H9 (cell line): ENCODE measurements around the gene ESPNL. TPM values are rescaled to one million over a fixed set of nuclear protein-coding genes. Genes with fewer than 3 reads are reported as not detected.

Experiments used
- DNase-seq: peaks from one replicate; pipeline ENCODE4 v3.0.0-alpha.2; 2017
- H2AFZ ChIP-seq: one replicate; pipeline ENCODE4 v1.6.1; 2013; ENCODE audit warnings: mild to moderate bottlenecking, low read length, control low read depth, moderate library complexity
- H2AK5ac ChIP-seq: 2 replicates; pipeline ENCODE4 v1.6.1; 2013; ENCODE audit warnings: low read length, control low read depth, mixed read lengths; ENCODE audit not compliant: insufficient read length
- H2BK120ac ChIP-seq: one replicate; pipeline ENCODE4 v1.6.1; 2013; ENCODE audit warnings: low read depth, mild to moderate bottlenecking, low read length, control low read depth, inconsistent platforms; ENCODE audit not compliant: poor library complexity, severe bottlenecking
- H2BK12ac ChIP-seq: 2 replicates; pipeline ENCODE4 v1.6.1; 2013; ENCODE audit warnings: low read length, control low read depth, mixed read lengths, low read depth; ENCODE audit not compliant: insufficient read length
- H2BK15ac ChIP-seq: 2 replicates; pipeline ENCODE4 v1.6.1; 2013; ENCODE audit warnings: low read depth, low read length, control low read depth
- H2BK20ac ChIP-seq: one replicate; pipeline ENCODE4 v1.6.1; 2013; ENCODE audit warnings: low read depth, mild to moderate bottlenecking, low read length, control low read depth, inconsistent platforms; ENCODE audit not compliant: poor library complexity, severe bottlenecking
- H2BK5ac ChIP-seq: 2 replicates; pipeline ENCODE4 v1.6.1; 2013; ENCODE audit warnings: low read length, control low read depth, mixed read lengths; ENCODE audit not compliant: insufficient read length
- H3K14ac ChIP-seq: 2 replicates; pipeline ENCODE4 v1.6.1; 2013; ENCODE audit warnings: low read length, control low read depth; ENCODE audit not compliant: insufficient read depth
- H3K18ac ChIP-seq: 2 replicates; pipeline ENCODE4 v1.6.1; 2013; ENCODE audit warnings: low read depth, mild to moderate bottlenecking, mixed read lengths, low read length, control low read depth; ENCODE audit not compliant: insufficient read length
- H3K23ac ChIP-seq: 2 replicates; pipeline ENCODE4 v1.6.1; 2013; ENCODE audit warnings: low read length, control low read depth, mixed read lengths, low read depth; ENCODE audit not compliant: insufficient read length
- H3K23me2 ChIP-seq: 2 replicates; pipeline ENCODE4 v1.6.1; 2013; ENCODE audit warnings: low read depth, mild to moderate bottlenecking, mixed read lengths, low read length, control low read depth; ENCODE audit not compliant: insufficient read length, poor library complexity, severe bottlenecking
- H3K27ac ChIP-seq: 2 replicates; pipeline ENCODE4 v1.5.1; 2013; ENCODE audit warnings: low read length, control low read depth, mixed read lengths, low read depth; ENCODE audit not compliant: insufficient read length
- H3K27me3 ChIP-seq: 2 replicates; pipeline ENCODE4 v1.6.1; 2013; ENCODE audit warnings: low read length, control low read depth, inconsistent platforms; ENCODE audit not compliant: insufficient read depth
- H3K4ac ChIP-seq: 2 replicates; pipeline ENCODE4 v1.6.1; 2013; ENCODE audit warnings: low read depth, mild to moderate bottlenecking, control low read depth, inconsistent platforms, low read length, moderate library complexity
- H3K4me1 ChIP-seq: 2 replicates; pipeline ENCODE4 v1.6.1; 2013; ENCODE audit warnings: low read length, control low read depth, inconsistent platforms; ENCODE audit not compliant: insufficient read depth
- H3K4me2 ChIP-seq: 2 replicates; pipeline ENCODE4 v1.6.1; 2013; ENCODE audit warnings: low read length, control low read depth, mixed read lengths; ENCODE audit not compliant: insufficient read length, insufficient read depth
- H3K56ac ChIP-seq: 2 replicates; pipeline ENCODE4 v1.6.1; 2013; ENCODE audit warnings: low read depth, mild to moderate bottlenecking, mixed read lengths, low read length, control low read depth; ENCODE audit not compliant: insufficient read length
- H3K79me1 ChIP-seq: 2 replicates; pipeline ENCODE4 v1.6.1; 2013; ENCODE audit warnings: low read depth, mild to moderate bottlenecking, moderate library complexity, low read length, control low read depth, inconsistent platforms; ENCODE audit not compliant: insufficient read depth, poor library complexity, severe bottlenecking
- H3K79me2 ChIP-seq: 2 replicates; pipeline ENCODE4 v1.6.1; 2013; ENCODE audit warnings: low read length, control low read depth, inconsistent platforms; ENCODE audit not compliant: insufficient read depth
- H3K9ac ChIP-seq: 2 replicates; pipeline ENCODE4 v1.6.1; 2013; ENCODE audit warnings: low read length, control low read depth, mixed read lengths; ENCODE audit not compliant: insufficient read length; ENCODE audit errors: extremely low read depth
- H3K9me3 ChIP-seq: one replicate; pipeline ENCODE4 v1.6.1; 2013; ENCODE audit warnings: low read depth, low read length, inconsistent platforms; ENCODE audit not compliant: control insufficient read depth
- H3T11ph ChIP-seq: one replicate; pipeline ENCODE4 v1.6.1; 2013; ENCODE audit warnings: mild to moderate bottlenecking, low read length, control low read depth, inconsistent platforms
- H4K20me1 ChIP-seq: one replicate; pipeline ENCODE4 v1.6.1; 2013; ENCODE audit not compliant: control insufficient read depth, insufficient read length, insufficient read depth
- H4K5ac ChIP-seq: 2 replicates; pipeline ENCODE4 v1.6.1; 2013; ENCODE audit warnings: low read depth, mild to moderate bottlenecking, mixed read lengths, low read length, control low read depth; ENCODE audit not compliant: insufficient read length
- H4K8ac ChIP-seq: replicated peaks from 2 replicates; pipeline ENCODE4 v1.6.1; 2013; ENCODE audit warnings: low read length, control low read depth, mixed read lengths, low read depth; ENCODE audit not compliant: insufficient read length
- H4K91ac ChIP-seq: 2 replicates; pipeline ENCODE4 v1.6.1; 2013; ENCODE audit warnings: low read depth, mild to moderate bottlenecking, moderate library complexity, mixed read lengths, low read length, control low read depth; ENCODE audit not compliant: insufficient read length
- H3K27ac Mint-ChIP-seq, 3 experiments: 2 replicates in 2 of 3; 3 replicates in 1 of 3; pipeline ENCODE4 v1.8.0; 2020 to 2021; ENCODE audit warnings: mixed read lengths in 3 of 3, mild to moderate bottlenecking in 1 of 3, moderate library complexity in 1 of 3
- H3K27me3 Mint-ChIP-seq: 2 replicates; pipeline ENCODE4 v1.8.0; 2021; ENCODE audit warnings: low read depth, mild to moderate bottlenecking, moderate library complexity, mixed read lengths
- H3K36me3 Mint-ChIP-seq, 3 experiments: 2 replicates in 2 of 3; 3 replicates in 1 of 3; pipeline ENCODE4 v1.8.0; 2020 to 2021; ENCODE audit warnings: low read depth in 3 of 3, mixed read lengths in 3 of 3; ENCODE audit not compliant: insufficient read depth in 1 of 3
- H3K4me1 Mint-ChIP-seq, 2 experiments: 2 replicates each; pipeline ENCODE4 v1.8.0; 2020; ENCODE audit warnings: mixed read lengths in 2 of 2
- H3K4me3 Mint-ChIP-seq, 2 experiments: 2 replicates in 1 of 2; 3 replicates in 1 of 2; pipeline ENCODE4 v1.8.0; 2020 to 2021; ENCODE audit warnings: mild to moderate bottlenecking in 2 of 2, mixed read lengths in 2 of 2, moderate library complexity in 1 of 2
- H3K9me3 Mint-ChIP-seq, 2 experiments: 2 replicates in 1 of 2; 3 replicates in 1 of 2; pipeline ENCODE4 v1.8.0; 2020; ENCODE audit warnings: mild to moderate bottlenecking in 2 of 2, mixed read lengths in 2 of 2, moderate library complexity in 1 of 2
- WGBS: extraction: QIAGEN DNeasy Blood & Tissue Kit; methylation state at CpG from one replicate; pipeline ENCODE4 v1.1.7; 2013; ENCODE audit warnings: missing lambda C conversion rate, low lambda C conversion rate, mixed read lengths; ENCODE audit not compliant: insufficient read length; ENCODE audit errors: extremely low coverage; 5-methylcytosine and 5-hydroxymethylcytosine counted together
- total RNA-seq: library from RNA; stranded (reverse); gene quantifications from 2 replicates; pipeline ENCODE4 v1.2.1, GENCODE V29; 2021
- TF ChIP-seq, protein P1 (sequence below): fragments of 200-600 bp; sonication (generic); conservative IDR thresholded peaks from 3 replicates; pipeline ENCODE4 v1.8.0; 2021; ENCODE audit warnings: antibody characterized with exemption, mild to moderate bottlenecking

The ESPNL gene
- total RNA-seq, 1 experiment from 2014 or later, result 0.17 TPM

DNA sequence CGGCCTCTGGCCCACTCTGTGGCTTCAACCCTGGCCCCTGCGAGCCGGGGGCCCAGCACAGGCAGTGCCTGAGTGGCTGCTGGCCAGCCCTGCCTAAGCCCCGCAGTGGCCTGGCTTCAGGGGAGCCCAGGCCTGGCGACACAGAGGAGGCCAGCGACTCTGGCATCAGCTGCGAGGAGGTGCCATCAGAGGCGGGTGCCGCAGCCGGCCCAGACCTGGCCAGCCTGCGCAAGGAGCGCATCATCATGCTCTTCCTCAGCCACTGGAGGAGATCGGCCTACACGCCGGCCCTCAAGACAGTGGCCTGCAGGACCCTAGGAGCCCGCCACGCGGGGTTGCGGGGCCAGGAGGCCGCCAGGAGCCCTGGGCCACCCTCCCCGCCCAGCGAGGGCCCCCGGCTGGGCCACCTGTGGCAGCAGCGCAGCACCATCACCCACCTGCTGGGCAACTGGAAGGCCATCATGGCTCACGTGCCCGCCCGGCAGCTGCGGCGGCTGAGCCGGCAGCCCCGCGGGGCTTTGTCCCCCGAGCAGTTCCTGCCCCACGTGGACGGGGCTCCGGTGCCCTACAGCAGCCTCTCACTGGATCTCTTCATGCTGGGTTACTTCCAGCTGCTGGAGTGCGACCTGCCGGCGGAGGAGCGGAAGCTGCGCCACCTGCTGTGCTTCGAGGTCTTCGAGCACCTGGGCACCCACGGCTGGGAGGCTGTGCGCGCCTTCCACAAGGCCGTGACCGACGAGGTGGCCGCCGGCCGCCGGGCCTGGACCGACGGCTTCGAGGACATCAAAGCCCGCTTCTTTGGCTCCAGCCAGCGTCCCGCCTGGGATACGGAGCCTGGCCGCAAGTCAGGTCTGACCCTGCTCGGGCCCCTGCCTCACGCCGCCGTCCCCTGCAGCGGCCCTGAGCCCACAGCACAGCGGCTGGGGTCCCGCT, 30.8 kb downstream of the ESPNL start:
- Histone ChIP-seq H3T11ph (no peak overlapping the region), H2BK12ac (no peak overlapping the region), H2BK15ac (no peak overlapping the region), H3K27me3 (no peaks in the 10 kb centered on the region), H3K4ac (no peak overlapping the region), H4K5ac (no peak overlapping the region), H2BK20ac (no peak overlapping the region), H3K14ac (no peak overlapping the region), H2AK5ac (no peak overlapping the region), H2AFZ (no peak overlapping the region), H3K27ac (no peak overlapping the region), H3K4me1 (no peaks in the 10 kb centered on the region), H2BK5ac (no peak overlapping the region), H3K79me2 (no peaks in the 10 kb centered on the region), H3K23ac (no peak overlapping the region), H3K56ac (no peak overlapping the region), H3K4me2 (no peak overlapping the region), H3K18ac (no peak overlapping the region), H2BK120ac (no peak overlapping the region), H4K91ac (no peak overlapping the region), H3K9ac (no peak overlapping the region), H4K8ac (no peak overlapping the region), H3K9me3 (no peaks in the 10 kb centered on the region), H4K20me1 (no peaks in the 10 kb centered on the region), H3K79me1 (no peaks in the 10 kb centered on the region), H3K23me2 (no peaks in the 10 kb centered on the region)
- TF ChIP-seq, protein P1, sequence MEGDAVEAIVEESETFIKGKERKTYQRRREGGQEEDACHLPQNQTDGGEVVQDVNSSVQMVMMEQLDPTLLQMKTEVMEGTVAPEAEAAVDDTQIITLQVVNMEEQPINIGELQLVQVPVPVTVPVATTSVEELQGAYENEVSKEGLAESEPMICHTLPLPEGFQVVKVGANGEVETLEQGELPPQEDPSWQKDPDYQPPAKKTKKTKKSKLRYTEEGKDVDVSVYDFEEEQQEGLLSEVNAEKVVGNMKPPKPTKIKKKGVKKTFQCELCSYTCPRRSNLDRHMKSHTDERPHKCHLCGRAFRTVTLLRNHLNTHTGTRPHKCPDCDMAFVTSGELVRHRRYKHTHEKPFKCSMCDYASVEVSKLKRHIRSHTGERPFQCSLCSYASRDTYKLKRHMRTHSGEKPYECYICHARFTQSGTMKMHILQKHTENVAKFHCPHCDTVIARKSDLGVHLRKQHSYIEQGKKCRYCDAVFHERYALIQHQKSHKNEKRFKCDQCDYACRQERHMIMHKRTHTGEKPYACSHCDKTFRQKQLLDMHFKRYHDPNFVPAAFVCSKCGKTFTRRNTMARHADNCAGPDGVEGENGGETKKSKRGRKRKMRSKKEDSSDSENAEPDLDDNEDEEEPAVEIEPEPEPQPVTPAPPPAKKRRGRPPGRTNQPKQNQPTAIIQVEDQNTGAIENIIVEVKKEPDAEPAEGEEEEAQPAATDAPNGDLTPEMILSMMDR, result no peak
- no peak for DNase-seq
- Mint-ChIP-seq H3K36me3 (no peaks in the 10 kb centered on the region), H3K9me3 (no peaks in the 10 kb centered on the region), H3K4me3 (no peak overlapping the region), H3K4me1 (no peaks in the 10 kb centered on the region), H3K27ac (no peak overlapping the region), H3K27me3 (no peaks in the 10 kb centered on the region; the same call in none of the 2 replicates)
- no CpG with 5 or more reads among the region's 68 CpGs for WGBS
